ENCODE measurements around the gene RERG.
A peak's percentile ranks its signal among the peaks of the same experiment; 100 is the strongest.
"Not testable (repeated sequence)": the region's sequence is repeated elsewhere in the genome, so short reads cannot be mapped to it uniquely, and the experiment has no call there.

Gene RERG

GRCh38 chr12:15230137-15230536, 8.9 kb upstream of the RERG start:
- Histone ChIP-seq H3K27me3 (replicated peaks; ENCODE audit: insufficient read depth, low read length) (peaks cover 1% of the 10 kb centered on the region; the same call in 1 of the 2 replicates), H3F3A (ENCODE audit: insufficient read depth, low read length) (no peaks in the 10 kb centered on the region), H3K4me2 (ENCODE audit: low read depth, low read length) (no peak overlapping the region), H3K9me2 (replicated peaks; ENCODE audit: insufficient read depth, low read length) (no peaks in the 10 kb centered on the region), H3K27ac (ENCODE audit: low read length) (no peak overlapping the region), H3K4me1 (ENCODE audit: low read length) (peaks cover 6% of the 10 kb centered on the region), H3K79me2 (ENCODE audit: low read length) (no peaks in the 10 kb centered on the region), H3K9me3 (replicated peaks; ENCODE audit: insufficient read depth, low read length) (no peaks in the 10 kb centered on the region), H4K20me1 (ENCODE audit: insufficient read depth, low read length) (no peaks in the 10 kb centered on the region), H3K36me3 (replicated peaks; ENCODE audit: insufficient read depth, low read length) (no peaks in the 10 kb centered on the region), H3K4me3 (ENCODE audit: low read length) (no peak overlapping the region), H2AFZ (ENCODE audit: low read length) (no peak overlapping the region), H3K9ac (ENCODE audit: low read length) (no peak overlapping the region)
- TF ChIP-seq CTCF (IDR thresholded peaks at IDR 0.05; ENCODE audit: low read length) (no peak), EZH2phosphoT487 (IDR thresholded peaks at IDR 0.05; ENCODE audit: low read length) (no peak), EZH2 (optimal IDR thresholded peaks at IDR 0.05; ENCODE audit: low read depth, low read length) (no peak)
- DNase-seq, result no peak

GRCh38 chr12:15227004-15227679, 5.9 kb upstream of the RERG start:
- H2AFZ ChIP-seq (ENCODE audit: low read length), result no peak overlapping the region
- DNase-seq, result peak; percentile 18
- TF ChIP-seq EZH2phosphoT487 (IDR thresholded peaks at IDR 0.05; ENCODE audit: low read length) (no peak), EZH2 (optimal IDR thresholded peaks at IDR 0.05; ENCODE audit: low read depth, low read length) (no peak), CTCF (IDR thresholded peaks at IDR 0.05; ENCODE audit: low read length) (peak; percentile 51)
- H3F3A ChIP-seq (ENCODE audit: insufficient read depth, low read length), result no peaks in the 10 kb centered on the region
- no peak overlapping the region for H3K4me2 ChIP-seq (ENCODE audit: low read depth, low read length)
- no peaks in the 10 kb centered on the region for H3K79me2 ChIP-seq (ENCODE audit: low read length)
- H3K27me3 ChIP-seq (replicated peaks; ENCODE audit: insufficient read depth, low read length), result peaks cover 12% of the 10 kb centered on the region; the same call in 1 of the 2 replicates
- no peak overlapping the region for H3K27ac ChIP-seq (ENCODE audit: low read length)
- H4K20me1 ChIP-seq (ENCODE audit: insufficient read depth, low read length), result no peaks in the 10 kb centered on the region
- no peak overlapping the region for H3K9ac ChIP-seq (ENCODE audit: low read length)
- no peaks in the 10 kb centered on the region for H3K9me2 ChIP-seq (replicated peaks; ENCODE audit: insufficient read depth, low read length)
- no peaks in the 10 kb centered on the region for H3K36me3 ChIP-seq (replicated peaks; ENCODE audit: insufficient read depth, low read length)
- no peaks in the 10 kb centered on the region for H3K9me3 ChIP-seq (replicated peaks; ENCODE audit: insufficient read depth, low read length)
- H3K4me1 ChIP-seq (ENCODE audit: low read length), result peaks cover 6% of the 10 kb centered on the region
- no peak overlapping the region for H3K4me3 ChIP-seq (ENCODE audit: low read length)

- Histone ChIP-seq H3K27me3 (replicated peaks; ENCODE audit: insufficient read depth, low read length) (peaks cover 12% of the 10 kb centered on the region; the same call in 1 of the 2 replicates), H3K4me2 (ENCODE audit: low read depth, low read length) (0 out of 2 replicates have a peak overlapping the region, but pooled peaks have one; percentile 12)
- not testable (repeated sequence) for H3K4me3 ChIP-seq (ENCODE audit: low read length); H3K9ac ChIP-seq (ENCODE audit: low read length); H3K9me3 ChIP-seq (replicated peaks; ENCODE audit: insufficient read depth, low read length); H3K4me1 ChIP-seq (ENCODE audit: low read length); H3K79me2 ChIP-seq (ENCODE audit: low read length); H3F3A ChIP-seq (ENCODE audit: insufficient read depth, low read length); H3K36me3 ChIP-seq (replicated peaks; ENCODE audit: insufficient read depth, low read length); H3K27ac ChIP-seq (ENCODE audit: low read length); H2AFZ ChIP-seq (ENCODE audit: low read length); H3K9me2 ChIP-seq (replicated peaks; ENCODE audit: insufficient read depth, low read length); H4K20me1 ChIP-seq (ENCODE audit: insufficient read depth, low read length)
- peak; percentile 61 for DNase-seq
Measured at GRCh38 chr12:15225863-15226218, 4.6 kb upstream of the RERG start.

- H3F3A ChIP-seq (ENCODE audit: insufficient read depth, low read length), result no peaks in the 10 kb centered on the region
- H3K79me2 ChIP-seq (ENCODE audit: low read length), result no peaks in the 10 kb centered on the region
- TF ChIP-seq CTCF (IDR thresholded peaks at IDR 0.05; ENCODE audit: low read length) (no peak), EZH2 (optimal IDR thresholded peaks at IDR 0.05; ENCODE audit: low read depth, low read length) (no peak), EZH2phosphoT487 (IDR thresholded peaks at IDR 0.05; ENCODE audit: low read length) (no peak)
- no peaks in the 10 kb centered on the region for H3K9me3 ChIP-seq (replicated peaks; ENCODE audit: insufficient read depth, low read length)
- H3K27me3 ChIP-seq (replicated peaks; ENCODE audit: insufficient read depth, low read length), result peaks cover 15% of the 10 kb centered on the region; the same call in 1 of the 2 replicates
- no peaks in the 10 kb centered on the region for H4K20me1 ChIP-seq (ENCODE audit: insufficient read depth, low read length)
- no peak overlapping the region for H3K9ac ChIP-seq (ENCODE audit: low read length)
- 0 out of 2 replicates have a peak overlapping the region, but pooled peaks have one; percentile 12 for H3K4me2 ChIP-seq (ENCODE audit: low read depth, low read length)
- no peak overlapping the region for H2AFZ ChIP-seq (ENCODE audit: low read length)
- H3K9me2 ChIP-seq (replicated peaks; ENCODE audit: insufficient read depth, low read length), result no peaks in the 10 kb centered on the region
- H3K27ac ChIP-seq (ENCODE audit: low read length), result no peak overlapping the region
- H3K4me3 ChIP-seq (ENCODE audit: low read length), result no peak overlapping the region
- H3K4me1 ChIP-seq (ENCODE audit: low read length), result peaks cover 10% of the 10 kb centered on the region
- no peaks in the 10 kb centered on the region for H3K36me3 ChIP-seq (replicated peaks; ENCODE audit: insufficient read depth, low read length)
- no peak for DNase-seq
Measured at GRCh38 chr12:15225136-15225862, 4.1 kb upstream of the RERG start.
